HL-60 (cell line): Measurements from ENCODE around the gene DCUN1D3.

Experiments
- GABPA ChIP-seq: IDR thresholded peaks from 2 replicates; pipeline ENCODE4 v1.6.1; 2012; ENCODE audit warnings: low read depth
- POLR2AphosphoS5 ChIP-seq: IDR thresholded peaks from 2 replicates; pipeline ENCODE4 v1.6.1; 2012; ENCODE audit warnings: low read depth
- SPI1 ChIP-seq: IDR thresholded peaks from 2 replicates; pipeline ENCODE4 v1.6.1; 2012; ENCODE audit warnings: low read depth, mild to moderate bottlenecking, borderline replicate concordance
- TF ChIP-seq, protein P1 (sequence below): IDR thresholded peaks from one replicate; pipeline ENCODE4 v1.5.1; 2011; ENCODE audit warnings: low read length, control low read depth, inconsistent platforms; ENCODE audit not compliant: insufficient read depth
- TF ChIP-seq, protein P2 (sequence below): IDR thresholded peaks from 2 replicates; pipeline ENCODE4 v1.6.1; 2012; ENCODE audit warnings: low read depth; ENCODE audit not compliant: insufficient replicate concordance

DNA sequence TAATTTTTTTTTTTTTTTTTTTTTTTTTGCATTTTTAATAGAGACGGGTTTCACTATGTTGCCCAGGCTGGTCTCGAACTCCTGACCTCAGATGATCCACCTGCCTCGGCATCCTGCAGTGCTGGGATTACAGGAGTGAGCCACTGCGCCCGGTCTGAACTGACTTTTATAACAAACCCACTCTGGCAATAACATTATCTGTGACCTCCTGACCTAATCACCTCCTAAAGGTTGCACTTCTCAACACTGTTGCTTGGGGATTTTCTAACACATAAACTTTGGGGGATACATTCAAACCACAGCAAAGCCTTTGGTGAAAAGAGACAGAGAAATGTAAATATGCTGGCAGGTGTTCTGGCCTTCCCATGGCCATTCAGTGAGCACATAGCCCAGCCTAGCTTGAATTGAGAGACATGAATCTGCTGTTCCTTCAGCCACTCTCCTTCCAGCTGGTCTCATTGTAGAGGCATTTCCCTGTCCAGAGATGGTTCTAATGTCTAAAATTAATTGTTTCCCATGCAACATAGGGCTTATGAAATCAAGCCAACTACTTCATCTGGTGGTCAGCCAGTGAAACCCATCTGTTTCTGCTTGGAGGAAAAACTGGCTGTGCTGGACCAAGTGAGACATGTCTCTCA lies 28.7 kb upstream of the DCUN1D3 start:
- TF ChIP-seq POLR2AphosphoS5 = no peak
- TF ChIP-seq, protein P1, sequence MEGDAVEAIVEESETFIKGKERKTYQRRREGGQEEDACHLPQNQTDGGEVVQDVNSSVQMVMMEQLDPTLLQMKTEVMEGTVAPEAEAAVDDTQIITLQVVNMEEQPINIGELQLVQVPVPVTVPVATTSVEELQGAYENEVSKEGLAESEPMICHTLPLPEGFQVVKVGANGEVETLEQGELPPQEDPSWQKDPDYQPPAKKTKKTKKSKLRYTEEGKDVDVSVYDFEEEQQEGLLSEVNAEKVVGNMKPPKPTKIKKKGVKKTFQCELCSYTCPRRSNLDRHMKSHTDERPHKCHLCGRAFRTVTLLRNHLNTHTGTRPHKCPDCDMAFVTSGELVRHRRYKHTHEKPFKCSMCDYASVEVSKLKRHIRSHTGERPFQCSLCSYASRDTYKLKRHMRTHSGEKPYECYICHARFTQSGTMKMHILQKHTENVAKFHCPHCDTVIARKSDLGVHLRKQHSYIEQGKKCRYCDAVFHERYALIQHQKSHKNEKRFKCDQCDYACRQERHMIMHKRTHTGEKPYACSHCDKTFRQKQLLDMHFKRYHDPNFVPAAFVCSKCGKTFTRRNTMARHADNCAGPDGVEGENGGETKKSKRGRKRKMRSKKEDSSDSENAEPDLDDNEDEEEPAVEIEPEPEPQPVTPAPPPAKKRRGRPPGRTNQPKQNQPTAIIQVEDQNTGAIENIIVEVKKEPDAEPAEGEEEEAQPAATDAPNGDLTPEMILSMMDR = no peak
- TF ChIP-seq SPI1 = no peak
- TF ChIP-seq, protein P2, sequence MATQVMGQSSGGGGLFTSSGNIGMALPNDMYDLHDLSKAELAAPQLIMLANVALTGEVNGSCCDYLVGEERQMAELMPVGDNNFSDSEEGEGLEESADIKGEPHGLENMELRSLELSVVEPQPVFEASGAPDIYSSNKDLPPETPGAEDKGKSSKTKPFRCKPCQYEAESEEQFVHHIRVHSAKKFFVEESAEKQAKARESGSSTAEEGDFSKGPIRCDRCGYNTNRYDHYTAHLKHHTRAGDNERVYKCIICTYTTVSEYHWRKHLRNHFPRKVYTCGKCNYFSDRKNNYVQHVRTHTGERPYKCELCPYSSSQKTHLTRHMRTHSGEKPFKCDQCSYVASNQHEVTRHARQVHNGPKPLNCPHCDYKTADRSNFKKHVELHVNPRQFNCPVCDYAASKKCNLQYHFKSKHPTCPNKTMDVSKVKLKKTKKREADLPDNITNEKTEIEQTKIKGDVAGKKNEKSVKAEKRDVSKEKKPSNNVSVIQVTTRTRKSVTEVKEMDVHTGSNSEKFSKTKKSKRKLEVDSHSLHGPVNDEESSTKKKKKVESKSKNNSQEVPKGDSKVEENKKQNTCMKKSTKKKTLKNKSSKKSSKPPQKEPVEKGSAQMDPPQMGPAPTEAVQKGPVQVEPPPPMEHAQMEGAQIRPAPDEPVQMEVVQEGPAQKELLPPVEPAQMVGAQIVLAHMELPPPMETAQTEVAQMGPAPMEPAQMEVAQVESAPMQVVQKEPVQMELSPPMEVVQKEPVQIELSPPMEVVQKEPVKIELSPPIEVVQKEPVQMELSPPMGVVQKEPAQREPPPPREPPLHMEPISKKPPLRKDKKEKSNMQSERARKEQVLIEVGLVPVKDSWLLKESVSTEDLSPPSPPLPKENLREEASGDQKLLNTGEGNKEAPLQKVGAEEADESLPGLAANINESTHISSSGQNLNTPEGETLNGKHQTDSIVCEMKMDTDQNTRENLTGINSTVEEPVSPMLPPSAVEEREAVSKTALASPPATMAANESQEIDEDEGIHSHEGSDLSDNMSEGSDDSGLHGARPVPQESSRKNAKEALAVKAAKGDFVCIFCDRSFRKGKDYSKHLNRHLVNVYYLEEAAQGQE = no peak
- no peak for TF ChIP-seq GABPA
